ENCODE measurements around the gene GLIS1. TPM values are rescaled to one million over a fixed set of nuclear protein-coding genes. Genes with fewer than 3 reads are reported as not detected.

GLIS1 gene
- total RNA-seq, 1 experiment from 2014 or later: 0.28 TPM

- Histone ChIP-seq H4K91ac (ENCODE audit: insufficient read length, low read depth, low read length) (no peak overlapping the region), H3K56ac (ENCODE audit: insufficient read length, low read depth, low read length) (no peak overlapping the region), H4K5ac (ENCODE audit: insufficient read length, low read depth, low read length) (no peak overlapping the region), H2BK5ac (ENCODE audit: insufficient read length, low read length) (no peak overlapping the region), H3K23me2 (ENCODE audit: insufficient read length, low read depth, low read length, poor library complexity, severe bottlenecking) (no peaks in the 10 kb centered on the region), H2BK12ac (ENCODE audit: insufficient read length, low read depth, low read length) (no peak overlapping the region), H2BK15ac (ENCODE audit: low read depth, low read length) (no peak overlapping the region), H3K9me3 (ENCODE audit: control insufficient read depth, low read depth, low read length) (no peaks in the 10 kb centered on the region), H3K18ac (ENCODE audit: insufficient read length, low read depth, low read length) (no peak overlapping the region), H4K20me1 (ENCODE audit: control insufficient read depth, insufficient read depth, insufficient read length) (no peaks in the 10 kb centered on the region), H3T11ph (ENCODE audit: low read length) (no peak overlapping the region), H3K23ac (ENCODE audit: insufficient read length, low read depth, low read length) (no peak overlapping the region), H3K14ac (ENCODE audit: insufficient read depth, low read length) (no peak overlapping the region), H3K4me2 (ENCODE audit: insufficient read depth, insufficient read length, low read length) (no peak overlapping the region), H3K4me1 (ENCODE audit: insufficient read depth, low read length) (no peaks in the 10 kb centered on the region), H2BK20ac (ENCODE audit: low read depth, low read length, poor library complexity, severe bottlenecking) (no peak overlapping the region), H3K4ac (ENCODE audit: low read depth, low read length) (no peak overlapping the region), H3K9ac (ENCODE audit: extremely low read depth, insufficient read length, low read length) (no peak overlapping the region), H3K27ac (ENCODE audit: insufficient read length, low read depth, low read length) (no peak overlapping the region), H4K8ac (replicated peaks; ENCODE audit: insufficient read length, low read depth, low read length) (no peak overlapping the region), H2AK5ac (ENCODE audit: insufficient read length, low read length) (no peak overlapping the region), H3K79me1 (ENCODE audit: insufficient read depth, low read depth, low read length, poor library complexity, severe bottlenecking) (no peaks in the 10 kb centered on the region), H2BK120ac (ENCODE audit: low read depth, low read length, poor library complexity, severe bottlenecking) (no peak overlapping the region), H3K79me2 (ENCODE audit: insufficient read depth, low read length) (no peaks in the 10 kb centered on the region), H2AFZ (ENCODE audit: low read length) (no peak overlapping the region), H3K27me3 (ENCODE audit: insufficient read depth, low read length) (no peaks in the 10 kb centered on the region)
- no peaks in the 10 kb centered on the region for H3K9me3 Mint-ChIP-seq
- no peak for DNase-seq
- WGBS (ENCODE audit: extremely low coverage, insufficient read length, low lambda C conversion rate): no CpG with 5 or more reads among the region's 6 CpGs
- no peak for TF ChIP-seq CTCF (conservative IDR thresholded peaks at IDR 0.05)
- H3K4me3 Mint-ChIP-seq: no peak overlapping the region
- H3K27me3 Mint-ChIP-seq (ENCODE audit: low read depth): peaks cover 25% of the 10 kb centered on the region
- no peak overlapping the region; a peak in 1 of 7 replicates for H3K27ac Mint-ChIP-seq
- peaks cover 4 to 5% of the 10 kb centered on the region in 2 experiments for H3K4me1 Mint-ChIP-seq
- H3K36me3 Mint-ChIP-seq (ENCODE audit: insufficient read depth in 1 of 3, low read depth in 3 of 3): no peaks in the 10 kb centered on the region
These were observed 13.3 kb upstream of the GLIS1 start for GRCh38 chr1:53752281-53752680.
